Epithelial cell of prostate (primary cell): Measurements from ENCODE around the gene MAGEA9B.
"Not testable (repeated sequence)": the region's sequence is repeated elsewhere in the genome, so short reads cannot be mapped to it uniquely, and the experiment has no call there.

Experiments
- DNase-seq: peaks from one replicate; pipeline ENCODE4 v3.0.0-alpha.2; 2011; ENCODE audit warnings: low read depth, low spot score
- H3K27ac ChIP-seq: fragments of 450-650 bp; 2 replicates; pipeline ENCODE4 v1.5.1; 2017; ENCODE audit warnings: mild to moderate bottlenecking

MAGEA9B gene

GRCh38 chrX:149573456-149573855 lies 13.8 kb downstream of the MAGEA9B start:
- not testable (repeated sequence) for H3K27ac ChIP-seq

GRCh38 chrX:149572743-149573142 lies 14.5 kb downstream of the MAGEA9B start:
- no peak for DNase-seq
- H3K27ac ChIP-seq, result no peak overlapping the region

More at GRCh38 chrX:149573456-149573855, 13.8 kb downstream of the MAGEA9B start:
- not testable (repeated sequence) for DNase-seq

GRCh38 chrX:149571770-149572169 lies 15.5 kb downstream of the MAGEA9B start:
- no peak for DNase-seq
- H3K27ac ChIP-seq, result no peak overlapping the region

GRCh38 chrX:149570668-149571067 lies 16.6 kb downstream of the MAGEA9B start:
- DNase-seq, result peak; percentile 70
- no peak overlapping the region for H3K27ac ChIP-seq

- no peak for DNase-seq
- no peak overlapping the region for H3K27ac ChIP-seq
These were observed 17.5 kb downstream of the MAGEA9B start for GRCh38 chrX:149569770-149570169.

- no peak overlapping the region for H3K27ac ChIP-seq
- no peak for DNase-seq
These were observed 18.5 kb downstream of the MAGEA9B start for GRCh38 chrX:149568701-149569296.

GRCh38 chrX:149567621-149568417 lies 19.4 kb downstream of the MAGEA9B start:
- DNase-seq, result no peak
- H3K27ac ChIP-seq, result no peak overlapping the region

- DNase-seq, result no peak
These were observed 23.9 kb downstream of the MAGEA9B start for GRCh38 chrX:149563359-149563758.

GRCh38 chrX:149555251-149555650 lies 32.0 kb downstream of the MAGEA9B start:
- H3K27ac ChIP-seq, DNase-seq: not testable (repeated sequence)

More at GRCh38 chrX:149563359-149563758, 23.9 kb downstream of the MAGEA9B start:
- H3K27ac ChIP-seq, result no peak overlapping the region

- H3K27ac ChIP-seq, DNase-seq: not testable (repeated sequence)
These were observed 35.4 kb downstream of the MAGEA9B start for GRCh38 chrX:149551939-149552248.

- H3K27ac ChIP-seq, DNase-seq: not testable (repeated sequence)
These were observed 35.9 kb downstream of the MAGEA9B start for GRCh38 chrX:149551245-149551938.

- not testable (repeated sequence) for DNase-seq, H3K27ac ChIP-seq
These were observed 36.8 kb downstream of the MAGEA9B start for GRCh38 chrX:149550454-149550853.

GRCh38 chrX:149549701-149550100 lies 37.6 kb downstream of the MAGEA9B start, which contains the start of gene HSFX3:
Gene HSFX3, minus strand, starts transcription at chrX:149549924. Its CDS starts 72 bp downstream, at chrX:149549852.
- DNase-seq, H3K27ac ChIP-seq: not testable (repeated sequence)

GRCh38 chrX:149547782-149548181 lies 39.5 kb downstream of the MAGEA9B start:
- not testable (repeated sequence) for DNase-seq, H3K27ac ChIP-seq

GRCh38 chrX:149546962-149547361 lies 40.3 kb downstream of the MAGEA9B start:
- H3K27ac ChIP-seq, DNase-seq: not testable (repeated sequence)

- DNase-seq, H3K27ac ChIP-seq: not testable (repeated sequence)
These were observed 41.4 kb downstream of the MAGEA9B start for GRCh38 chrX:149545545-149546543.

GRCh38 chrX:149541521-149542047 lies 45.7 kb downstream of the MAGEA9B start:
- DNase-seq, result no peak

GRCh38 chrX:149540621-149541520 lies 46.4 kb downstream of the MAGEA9B start, which contains the start of gene EOLA1:
Gene EOLA1, plus strand, starts transcription at chrX:149541012. Its CDS starts 4,619 bp downstream, at chrX:149545631.
- H3K27ac ChIP-seq, result peak within 1 kb of the TSS; percentile 79
- DNase-seq, result peak; percentile 76

More at GRCh38 chrX:149541521-149542047, 45.7 kb downstream of the MAGEA9B start:
- H3K27ac ChIP-seq, result peak overlapping the region; percentile 79
